SJSA1 (cell line): ENCODE measurements around the gene DYNC1I1. TPM values are rescaled to one million over a fixed set of nuclear protein-coding genes. Genes with fewer than 3 reads are reported as not detected.

ENCODE experiments used
- DNase-seq, 2 experiments: peaks; one replicate each; pipeline ENCODE4 v3.0.0-alpha.2; 2015 to 2020; ENCODE audit warnings: low spot score in 2 of 2, low read depth in 1 of 2
- H3K27ac ChIP-seq: fragments of 250-450 bp; sonication (Bioruptor Pico); 2 replicates; pipeline ENCODE4 v1.5.1; 2020; ENCODE audit warnings: mild to moderate bottlenecking, moderate library complexity
- H3K27me3 ChIP-seq: fragments of 250-450 bp; sonication (Bioruptor Pico); replicated peaks from 2 replicates; pipeline ENCODE4 v1.5.1; 2020; ENCODE audit warnings: mild to moderate bottlenecking, moderate library complexity
- H3K36me3 ChIP-seq: fragments of 250-450 bp; sonication (Bioruptor Pico); 2 replicates; pipeline ENCODE4 v1.5.1; 2020; ENCODE audit warnings: mild to moderate bottlenecking
- H3K4me1 ChIP-seq: fragments of 250-450 bp; sonication (Bioruptor Pico); replicated peaks from 2 replicates; pipeline ENCODE4 v1.6.1; 2021; ENCODE audit warnings: mild to moderate bottlenecking
- H3K4me3 ChIP-seq: fragments of 250-450 bp; sonication (Bioruptor Pico); 2 replicates; pipeline ENCODE4 v1.5.1; 2020; ENCODE audit warnings: mild to moderate bottlenecking
- H3K9me3 ChIP-seq: fragments of 250-450 bp; sonication (Bioruptor Pico); replicated peaks from 2 replicates; pipeline ENCODE4 v1.5.1; 2020; ENCODE audit warnings: mild to moderate bottlenecking
- total RNA-seq: library from RNA; depleted of rRNA; stranded (reverse); fragments of >200 nt; shearing (Covaris generic); gene quantifications from 2 replicates; pipeline ENCODE4 v1.2.3, GENCODE V29; 2014

Gene DYNC1I1
- total RNA-seq, 1 experiment from 2014 or later = 6.2 TPM

DNA sequence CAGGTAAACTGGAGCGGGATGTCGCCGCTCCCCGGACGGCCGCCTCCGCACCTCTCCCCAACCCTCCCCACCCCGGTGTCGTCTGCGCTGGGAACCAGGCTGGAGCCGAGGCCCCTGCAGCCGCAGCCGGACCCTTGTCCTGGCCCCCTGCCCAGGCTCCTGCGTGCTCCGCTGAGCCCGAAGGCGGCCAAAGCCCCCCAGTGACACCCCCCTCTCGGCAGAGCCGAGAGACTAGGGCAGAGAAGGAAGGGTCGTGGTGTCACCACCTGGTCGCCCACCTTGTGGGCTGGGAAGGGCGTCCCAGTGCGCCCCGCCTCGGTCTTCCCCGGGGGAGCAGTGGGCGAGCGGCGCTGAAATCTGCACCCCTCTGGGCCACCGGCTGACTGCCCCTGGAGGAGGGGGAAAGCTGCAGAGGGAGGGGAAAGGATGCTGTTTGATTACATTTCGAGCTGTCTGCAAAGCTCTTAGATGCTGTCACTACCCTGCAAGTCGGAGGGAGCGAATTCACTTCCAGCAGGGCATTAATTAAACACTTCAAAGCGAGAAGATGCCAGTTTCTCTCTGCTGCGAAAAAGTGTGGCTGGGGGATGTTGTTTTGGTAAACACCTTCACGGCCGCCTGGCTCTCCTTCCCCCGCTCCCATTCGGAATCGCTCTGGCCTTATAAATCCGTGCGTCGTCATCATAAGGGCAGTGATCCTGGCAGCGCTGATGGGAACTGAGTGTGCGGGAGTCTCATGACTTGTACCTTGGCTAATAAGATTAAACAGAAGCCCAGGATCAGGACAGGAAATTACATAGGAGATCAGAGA is 622 bp downstream of the DYNC1I1 start:
- Histone ChIP-seq H3K36me3 (no peaks in the 10 kb centered on the region), H3K4me3 (peak overlapping the region; percentile 58), H3K4me1 (peaks cover 11% of the 10 kb centered on the region), H3K27ac (no peak overlapping the region), H3K27me3 (0 out of 2 replicates have a peak, but pooled peaks cover 3% of the 10 kb centered on the region), H3K9me3 (no peaks in the 10 kb centered on the region)
- DNase-seq = peak in 1 of 2 experiments; percentile 11

DNA sequence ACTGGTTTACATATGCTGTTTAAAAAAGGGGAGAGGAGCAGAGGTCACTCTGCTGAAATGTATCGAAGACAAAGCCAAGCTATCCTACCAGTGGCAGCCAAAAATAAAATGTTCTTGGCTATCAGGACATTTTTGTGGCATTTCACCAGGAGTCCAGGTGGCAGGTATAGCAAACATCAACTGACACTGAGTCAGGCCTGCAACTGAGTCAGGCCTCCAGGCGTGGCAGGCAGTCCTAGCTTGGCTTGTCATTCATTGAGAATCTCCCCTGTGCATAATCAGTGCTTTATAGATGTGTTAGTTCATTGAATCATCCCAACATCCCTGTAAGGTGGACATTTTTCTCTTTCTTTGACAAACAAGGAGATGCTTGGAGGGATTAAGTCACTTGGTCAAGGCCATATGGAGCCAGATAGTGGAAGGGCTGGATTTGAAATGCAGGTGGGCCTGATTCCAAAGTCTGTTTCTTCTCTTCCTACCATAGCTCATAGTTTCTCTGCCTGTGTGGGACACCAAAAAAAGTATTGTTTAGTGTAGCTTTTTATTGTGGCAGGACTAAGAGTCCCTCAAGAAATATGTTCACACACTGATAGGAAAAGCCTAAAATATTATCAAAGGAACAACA is 4.3 kb downstream of the DYNC1I1 start:
- Histone ChIP-seq H3K27ac (no peak overlapping the region), H3K9me3 (no peaks in the 10 kb centered on the region), H3K4me3 (no peak overlapping the region), H3K27me3 (0 out of 2 replicates have a peak, but pooled peaks cover 3% of the 10 kb centered on the region), H3K4me1 (peaks cover 11% of the 10 kb centered on the region), H3K36me3 (no peaks in the 10 kb centered on the region)
- DNase-seq = no peak

DNA sequence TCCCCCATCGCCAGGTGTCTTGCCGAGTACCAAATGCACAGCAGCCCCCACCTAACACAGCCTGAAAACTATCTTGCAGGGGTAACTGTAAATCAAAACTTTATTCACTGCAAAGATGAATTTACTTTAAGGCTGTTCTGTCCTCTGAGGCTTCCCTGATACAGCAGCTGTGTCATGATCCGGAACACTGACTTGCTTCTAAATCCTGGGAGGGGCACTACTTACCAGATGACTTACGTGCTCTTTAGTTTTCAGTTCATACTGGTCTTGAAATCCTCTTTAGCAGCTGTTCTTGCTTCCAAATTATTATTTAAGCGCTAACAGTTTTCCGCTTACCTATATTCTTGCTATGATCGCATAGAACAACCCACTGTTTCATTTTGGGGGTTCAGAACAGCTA is 4.9 kb downstream of the DYNC1I1 start:
- DNase-seq = no peak
- H3K27ac ChIP-seq = no peak overlapping the region
- no peaks in the 10 kb centered on the region for H3K9me3 ChIP-seq
- H3K4me3 ChIP-seq = no peak overlapping the region
- H3K36me3 ChIP-seq = no peaks in the 10 kb centered on the region
- 0 out of 2 replicates have a peak, but pooled peaks cover 3% of the 10 kb centered on the region for H3K27me3 ChIP-seq
- peaks cover 11% of the 10 kb centered on the region for H3K4me1 ChIP-seq

DNA sequence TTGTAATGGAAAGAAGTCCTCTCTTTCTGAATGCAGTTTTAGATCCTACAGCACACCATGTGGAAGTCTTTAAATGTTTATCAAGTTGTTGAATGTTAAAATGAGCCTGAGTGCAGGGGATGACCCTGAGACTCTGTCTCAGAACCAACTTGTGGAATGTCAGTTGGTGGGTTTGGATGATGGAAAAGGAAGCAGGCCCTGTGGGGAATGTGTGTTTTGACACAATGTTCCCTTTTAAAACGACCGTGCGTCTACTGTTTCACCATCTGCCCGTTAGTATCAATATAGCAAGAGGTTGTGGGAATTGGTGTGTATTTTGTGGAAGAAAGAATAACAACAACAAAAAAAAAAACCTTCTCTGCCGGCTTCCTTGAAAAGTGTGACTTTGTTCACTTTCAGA is 8.3 kb downstream of the DYNC1I1 start:
- DNase-seq = no peak
- Histone ChIP-seq H3K9me3 (no peaks in the 10 kb centered on the region), H3K27ac (no peak overlapping the region), H3K36me3 (no peaks in the 10 kb centered on the region), H3K4me1 (no peaks in the 10 kb centered on the region), H3K27me3 (no peaks in the 10 kb centered on the region), H3K4me3 (no peak overlapping the region)

DNA sequence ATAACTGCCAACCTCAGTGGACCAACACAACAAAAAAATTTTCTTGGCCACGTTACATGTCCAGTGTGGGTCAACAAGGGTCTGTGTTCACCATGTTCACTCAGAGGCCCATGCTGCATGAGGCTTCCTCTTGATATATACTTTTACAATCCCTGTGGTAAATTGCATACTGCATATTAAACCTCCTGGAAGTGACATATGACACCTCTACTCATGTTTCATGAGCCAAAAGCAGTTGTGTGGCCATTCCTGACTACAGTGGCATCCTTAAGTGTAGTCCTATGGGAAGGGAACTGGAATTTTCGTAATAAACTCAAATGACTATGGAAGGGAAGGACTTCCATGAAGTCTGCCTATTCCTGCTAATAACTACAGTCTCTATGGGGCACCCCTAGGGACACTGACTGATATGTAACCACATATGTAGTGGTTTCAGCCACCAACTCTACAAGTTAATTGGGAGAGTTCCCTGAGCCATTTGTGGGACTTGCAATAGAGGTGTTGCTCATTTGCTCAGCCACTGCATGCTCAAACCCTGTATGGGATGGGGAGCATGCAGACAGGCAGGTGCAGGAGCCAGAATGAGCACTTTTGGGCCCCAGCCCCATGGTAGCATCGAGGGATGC is 9.7 kb downstream of the DYNC1I1 start:
- no peak for DNase-seq
- Histone ChIP-seq H3K27ac (no peak overlapping the region), H3K36me3 (no peaks in the 10 kb centered on the region), H3K4me3 (no peak overlapping the region), H3K27me3 (no peaks in the 10 kb centered on the region), H3K9me3 (no peaks in the 10 kb centered on the region), H3K4me1 (no peaks in the 10 kb centered on the region)

DNA sequence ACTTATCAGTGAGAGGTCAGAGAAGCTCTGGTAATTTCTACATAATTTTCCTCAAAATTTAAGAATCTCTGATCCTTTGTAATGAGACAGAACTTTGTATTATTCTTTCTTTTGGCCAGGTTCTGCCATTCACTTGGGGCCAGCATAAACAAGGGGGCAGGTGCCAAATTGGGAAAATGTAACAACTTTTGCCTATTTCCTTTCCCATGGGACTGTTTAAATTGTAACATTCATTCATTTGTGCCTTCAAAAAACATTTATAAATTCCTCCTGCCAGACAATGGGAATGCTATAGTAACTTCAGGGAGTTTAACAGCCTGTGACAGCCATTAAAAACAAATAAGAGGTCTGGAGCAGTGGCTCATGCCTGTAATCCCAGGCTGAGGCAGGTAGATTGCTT is 12.4 kb downstream of the DYNC1I1 start:
- H3K4me1 ChIP-seq = no peaks in the 10 kb centered on the region
- H3K36me3 ChIP-seq = no peaks in the 10 kb centered on the region
- no peak overlapping the region for H3K4me3 ChIP-seq
- no peaks in the 10 kb centered on the region for H3K27me3 ChIP-seq
- no peaks in the 10 kb centered on the region for H3K9me3 ChIP-seq
- no peak overlapping the region for H3K27ac ChIP-seq
- no peak for DNase-seq

DNA sequence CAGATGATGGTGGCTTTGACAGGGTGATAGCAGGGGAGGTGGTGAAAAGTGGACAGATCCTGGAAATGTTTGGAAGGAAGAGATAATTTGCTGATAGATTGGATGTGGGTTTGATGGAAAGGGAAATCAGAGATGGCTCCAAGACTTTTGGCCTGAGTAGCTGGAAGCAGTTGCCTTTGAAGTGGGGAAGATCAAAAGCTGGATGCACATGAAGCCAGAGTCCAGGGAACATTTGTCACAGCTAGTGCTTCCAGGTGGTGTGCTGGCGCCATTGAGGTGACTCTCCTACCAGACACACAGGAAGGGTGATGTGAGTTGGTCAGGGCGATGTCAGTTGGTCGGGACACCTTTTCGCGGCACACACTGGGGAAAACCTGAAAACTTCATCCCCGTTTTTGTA is 15.9 kb downstream of the DYNC1I1 start:
- H3K4me1 ChIP-seq = no peaks in the 10 kb centered on the region
- H3K27me3 ChIP-seq = no peaks in the 10 kb centered on the region
- H3K9me3 ChIP-seq = no peaks in the 10 kb centered on the region
- H3K4me3 ChIP-seq = no peak overlapping the region
- no peak overlapping the region for H3K27ac ChIP-seq
- no peak for DNase-seq
- H3K36me3 ChIP-seq = no peaks in the 10 kb centered on the region

DNA sequence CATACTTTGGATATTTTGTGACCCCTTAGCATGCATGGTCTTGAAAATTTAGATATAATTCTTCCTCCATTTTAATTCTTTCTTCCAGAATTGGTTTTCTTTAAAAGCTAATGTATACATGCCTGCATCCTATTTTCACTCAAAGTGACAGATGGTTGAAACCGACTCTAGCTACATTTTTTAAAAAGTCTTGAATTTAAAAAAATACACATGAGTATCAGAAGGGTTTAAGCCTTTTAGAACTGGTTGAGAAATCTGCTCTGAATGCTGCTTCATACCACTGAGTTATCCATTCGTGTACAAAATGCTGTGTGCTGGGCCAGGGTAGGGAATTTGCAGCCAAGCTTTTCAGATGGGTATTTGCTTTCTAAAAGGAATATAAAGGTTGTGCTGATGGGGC is 16.5 kb downstream of the DYNC1I1 start:
- H3K36me3 ChIP-seq = no peaks in the 10 kb centered on the region
- no peak for DNase-seq
- H3K27me3 ChIP-seq = no peaks in the 10 kb centered on the region
- H3K27ac ChIP-seq = no peak overlapping the region
- H3K4me1 ChIP-seq = no peaks in the 10 kb centered on the region
- no peak overlapping the region for H3K4me3 ChIP-seq
- no peaks in the 10 kb centered on the region for H3K9me3 ChIP-seq

DNA sequence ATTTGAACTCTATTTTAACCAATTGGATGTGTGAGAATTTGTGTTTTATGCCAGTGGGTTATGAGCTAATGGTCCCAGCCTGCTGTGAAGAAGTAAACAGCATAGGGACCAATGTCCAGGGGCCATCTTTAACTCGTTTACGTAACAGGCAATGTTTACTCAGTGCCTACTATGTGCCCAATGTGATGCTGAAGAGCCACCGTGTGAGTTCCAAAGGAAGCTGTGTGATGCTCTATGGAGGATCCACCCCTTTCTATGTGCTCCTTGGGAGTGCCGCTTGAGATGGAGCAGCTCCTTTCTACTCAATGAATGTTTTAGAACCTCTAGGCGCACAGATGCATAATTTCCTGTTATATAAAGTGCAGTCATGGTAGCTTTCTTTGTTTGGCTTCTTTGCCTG is 21.3 kb downstream of the DYNC1I1 start:
- no peaks in the 10 kb centered on the region for H3K27me3 ChIP-seq
- H3K4me1 ChIP-seq = no peaks in the 10 kb centered on the region
- no peaks in the 10 kb centered on the region for H3K9me3 ChIP-seq
- no peak overlapping the region for H3K27ac ChIP-seq
- no peaks in the 10 kb centered on the region for H3K36me3 ChIP-seq
- no peak overlapping the region for H3K4me3 ChIP-seq
- DNase-seq = no peak

DNA sequence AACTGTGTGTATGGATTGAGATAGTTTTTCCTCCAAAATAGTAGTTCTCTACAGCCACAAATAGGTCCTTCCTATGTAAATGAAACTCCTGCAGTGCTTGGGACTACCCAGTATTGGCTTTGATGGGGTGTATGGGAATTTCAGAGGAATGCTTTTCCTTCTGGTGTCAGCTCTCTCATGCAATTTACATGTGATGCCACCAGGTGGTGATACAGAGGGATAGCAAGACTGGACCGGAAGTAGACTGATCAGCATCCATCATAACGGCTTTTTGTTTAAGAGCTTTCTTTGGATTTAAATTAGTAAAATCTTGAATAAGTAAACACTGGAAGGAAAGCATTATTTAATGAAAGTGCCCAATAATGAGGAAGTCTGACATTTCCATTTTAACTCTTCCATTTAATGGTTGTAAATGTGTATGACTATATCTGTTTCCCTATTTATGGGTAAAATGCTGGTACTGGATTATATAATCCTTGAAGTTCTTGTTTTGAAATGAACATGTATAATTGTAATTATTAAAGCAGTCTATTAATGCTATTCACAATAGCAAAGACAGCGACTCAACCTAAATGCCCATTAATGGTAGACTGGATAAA is 22.7 kb downstream of the DYNC1I1 start:
- no peaks in the 10 kb centered on the region for H3K36me3 ChIP-seq
- no peaks in the 10 kb centered on the region for H3K4me1 ChIP-seq
- H3K9me3 ChIP-seq = no peaks in the 10 kb centered on the region
- peak in 1 of 2 experiments; percentile 5 for DNase-seq
- no peak overlapping the region for H3K27ac ChIP-seq
- no peak overlapping the region for H3K4me3 ChIP-seq
- no peaks in the 10 kb centered on the region for H3K27me3 ChIP-seq

DNA sequence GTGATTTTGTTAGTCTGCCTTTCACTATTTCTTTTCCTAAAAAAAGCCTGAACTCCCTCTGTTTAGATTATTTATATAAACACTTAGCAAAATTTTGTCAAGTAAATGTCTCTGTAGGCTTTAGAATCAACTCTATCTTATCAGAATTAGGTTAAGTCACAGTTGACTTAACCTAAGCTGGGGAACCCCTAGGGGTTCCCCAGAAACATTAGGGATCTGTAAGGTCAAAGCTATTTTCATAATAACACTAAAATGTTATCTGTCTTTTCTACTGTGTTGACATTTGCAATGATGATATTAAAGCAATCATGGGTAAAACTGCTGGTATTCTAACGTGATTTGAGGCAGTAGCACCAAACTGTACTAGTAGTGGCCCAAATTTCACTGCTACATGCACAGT is 24.3 kb downstream of the DYNC1I1 start:
- Histone ChIP-seq H3K4me1 (no peaks in the 10 kb centered on the region), H3K4me3 (no peak overlapping the region), H3K9me3 (no peaks in the 10 kb centered on the region), H3K36me3 (no peaks in the 10 kb centered on the region), H3K27me3 (no peaks in the 10 kb centered on the region), H3K27ac (no peak overlapping the region)
- no peak for DNase-seq

DNA sequence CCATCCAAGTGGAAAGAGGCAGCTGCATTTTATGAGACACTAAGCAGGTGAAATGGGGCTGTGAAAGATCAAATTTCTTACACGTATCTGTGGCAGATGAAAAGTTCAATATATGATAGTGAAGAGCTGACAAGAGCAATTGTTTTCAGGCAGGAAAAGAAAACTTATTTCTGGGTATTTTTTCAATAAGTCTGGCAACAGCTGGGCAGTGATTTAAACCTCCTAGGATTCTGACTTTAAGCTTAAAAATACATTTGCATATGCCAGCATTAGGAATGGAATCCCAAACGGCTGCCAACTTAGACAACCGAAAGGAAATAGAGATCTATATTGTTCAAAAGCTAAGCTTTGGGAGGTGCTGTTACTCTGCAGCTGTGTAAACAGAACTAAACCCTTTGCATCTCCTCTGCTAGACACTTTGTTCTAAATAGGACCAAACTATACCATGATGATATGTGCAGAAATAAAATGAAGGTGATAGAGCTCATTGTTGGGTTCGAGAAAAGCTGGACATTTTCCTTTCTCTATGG is 26.1 kb downstream of the DYNC1I1 start:
- no peak overlapping the region for H3K27ac ChIP-seq
- DNase-seq = no peak
- H3K4me1 ChIP-seq = no peaks in the 10 kb centered on the region
- no peaks in the 10 kb centered on the region for H3K27me3 ChIP-seq
- H3K4me3 ChIP-seq = no peak overlapping the region
- no peaks in the 10 kb centered on the region for H3K36me3 ChIP-seq
- H3K9me3 ChIP-seq = no peaks in the 10 kb centered on the region

DNA sequence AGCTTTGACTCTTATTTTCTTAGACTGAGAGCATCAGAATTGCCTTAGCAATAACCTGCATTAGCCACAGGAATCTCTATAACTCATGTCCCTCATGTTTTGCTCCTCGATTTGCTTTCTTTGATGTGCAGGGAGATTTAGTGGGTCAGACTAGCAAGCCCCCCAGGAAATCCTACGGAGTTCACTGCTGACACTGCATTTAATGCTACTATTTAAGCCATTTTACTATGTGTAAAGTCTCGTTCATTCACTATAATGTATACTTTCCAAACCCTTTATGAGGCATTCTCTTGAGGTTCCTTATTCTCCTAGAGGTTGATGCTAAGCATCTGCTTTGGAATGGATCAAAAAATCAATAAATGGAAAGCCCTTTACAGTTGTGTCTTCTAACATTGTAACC is 28.4 kb downstream of the DYNC1I1 start:
- Histone ChIP-seq H3K27ac (no peak overlapping the region), H3K4me3 (no peak overlapping the region), H3K36me3 (no peaks in the 10 kb centered on the region), H3K9me3 (no peaks in the 10 kb centered on the region), H3K27me3 (no peaks in the 10 kb centered on the region), H3K4me1 (no peaks in the 10 kb centered on the region)
- no peak for DNase-seq

DNA sequence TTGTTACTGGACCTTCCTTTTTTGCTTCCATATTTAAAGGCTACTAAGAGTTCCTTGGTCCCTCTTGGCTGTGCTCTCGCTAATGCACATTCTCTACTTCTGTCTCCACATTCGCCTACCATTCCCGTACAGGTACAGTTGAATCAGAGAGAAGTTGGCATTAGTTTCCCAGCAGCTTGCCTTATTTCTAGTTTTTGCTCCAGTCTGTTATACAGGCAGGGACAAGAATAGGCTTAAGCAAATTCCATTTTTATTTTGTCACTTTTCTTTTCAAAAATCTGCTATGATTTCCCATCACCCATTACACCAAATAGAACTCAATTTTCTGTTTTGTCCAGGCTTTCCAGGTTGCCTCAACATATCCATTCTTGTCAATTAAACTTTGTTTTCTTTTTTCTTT is 29.9 kb downstream of the DYNC1I1 start:
- Histone ChIP-seq H3K27me3 (no peaks in the 10 kb centered on the region), H3K9me3 (no peaks in the 10 kb centered on the region), H3K4me3 (no peak overlapping the region), H3K27ac (no peak overlapping the region), H3K36me3 (no peaks in the 10 kb centered on the region), H3K4me1 (no peaks in the 10 kb centered on the region)
- DNase-seq = no peak
